ENCODE data around the gene TRIM73.
"Not testable (repeated sequence)": the region's sequence is repeated elsewhere in the genome, so short reads cannot be mapped to it uniquely, and the experiment has no call there.

TRIM73 gene

DNA sequence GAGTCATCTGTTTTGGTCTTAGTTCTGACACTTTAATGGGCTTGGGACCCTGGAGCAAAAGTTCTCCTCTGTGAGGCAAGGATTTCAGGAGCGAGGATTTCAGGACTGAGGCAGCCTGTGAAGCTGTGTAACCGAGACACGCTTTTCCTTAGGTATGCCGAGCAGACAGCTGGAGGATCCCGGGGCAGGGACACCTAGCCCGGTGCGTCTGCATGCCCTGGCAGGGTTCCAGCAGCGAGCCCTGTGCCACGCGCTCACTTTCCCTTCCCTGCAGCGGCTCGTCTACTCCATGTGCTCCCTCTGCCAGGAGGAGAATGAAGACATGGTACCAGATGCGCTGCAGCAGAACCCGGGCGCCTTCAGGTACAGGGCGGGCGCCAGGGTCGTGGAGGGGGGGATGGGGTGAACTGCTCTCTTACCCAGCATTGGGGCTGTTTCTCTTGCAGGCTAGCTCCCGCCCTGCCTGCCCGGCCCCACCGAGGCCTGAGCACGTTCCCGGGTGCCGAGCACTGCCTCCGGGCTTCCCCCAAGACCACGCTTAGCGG is 20.5 kb downstream of the TRIM73 start:
- DNase-seq (ENCODE audit: low read depth in 3 of 3) = not testable (repeated sequence)

DNA sequence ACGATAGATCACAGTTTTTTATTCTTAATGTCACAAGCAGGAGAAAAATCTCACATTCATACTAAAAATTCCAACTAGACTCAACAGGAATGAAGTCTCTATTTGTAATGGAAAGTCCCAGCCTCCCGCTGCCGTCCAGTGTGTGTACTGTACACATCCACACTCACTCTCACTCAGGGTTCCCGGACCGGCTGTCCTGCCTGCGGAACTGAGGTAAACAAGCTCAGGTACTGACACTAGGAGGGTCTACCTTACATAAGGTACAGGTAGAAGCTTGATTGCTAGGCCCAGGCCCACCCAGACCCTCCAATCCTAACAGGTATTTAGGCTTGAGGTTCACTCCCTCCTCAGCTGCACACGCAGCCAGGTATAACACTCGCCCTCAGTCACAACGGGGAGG is 21.4 kb downstream of the TRIM73 start:
- DNase-seq (ENCODE audit: low read depth in 3 of 3) = not testable (repeated sequence)

DNA sequence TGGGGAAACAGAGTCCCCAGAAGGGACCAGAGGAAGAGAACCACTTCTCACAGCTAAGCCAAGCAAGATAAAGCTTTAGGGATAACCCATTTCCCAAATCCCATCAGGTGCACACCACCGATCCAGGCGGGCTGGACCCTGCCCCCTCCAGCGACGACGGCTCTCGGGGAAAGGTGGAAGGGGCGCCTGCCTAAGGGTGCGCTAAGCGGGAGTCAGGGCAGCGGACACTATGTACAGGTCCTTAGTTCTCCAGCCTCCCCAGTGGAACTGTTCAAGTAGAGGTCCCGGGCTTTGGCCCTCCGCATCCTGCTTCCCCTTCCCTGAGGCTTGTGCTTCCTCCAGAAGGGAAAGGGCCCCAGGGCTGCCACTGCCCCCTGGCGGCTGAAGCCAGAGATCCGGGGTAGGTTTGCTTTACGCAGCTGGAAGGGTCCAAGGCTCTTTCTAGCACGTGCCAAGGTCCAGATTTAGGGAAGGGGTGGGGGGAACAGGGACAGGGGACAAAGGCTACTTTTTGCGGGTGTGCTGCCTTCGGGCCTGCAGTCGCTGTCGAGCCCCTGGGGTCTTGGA is 22.9 kb downstream of the TRIM73 start:
- not testable (repeated sequence) for DNase-seq (ENCODE audit: low read depth in 3 of 3)

DNA sequence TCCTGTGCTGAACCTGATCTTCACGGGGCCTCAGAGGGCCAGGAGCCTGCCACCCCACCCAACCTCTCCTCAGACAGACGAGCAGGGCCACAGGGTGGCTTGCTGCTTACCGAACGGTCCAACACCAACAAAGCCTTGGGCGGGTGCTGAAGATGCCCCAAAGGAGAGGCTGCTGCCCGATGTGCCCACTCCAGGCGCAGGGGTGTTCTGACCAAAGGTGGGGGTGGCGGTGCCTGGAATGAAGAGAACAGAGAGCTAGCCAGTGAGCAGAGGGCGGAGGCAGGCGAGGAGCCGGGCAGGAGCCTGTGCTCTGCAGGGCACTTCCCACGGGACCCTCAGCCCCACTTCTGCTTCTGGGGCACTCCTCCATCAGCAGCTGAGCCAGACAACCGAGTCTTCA is 23.8 kb downstream of the TRIM73 start:
- DNase-seq (ENCODE audit: low read depth in 3 of 3) = not testable (repeated sequence)

DNA sequence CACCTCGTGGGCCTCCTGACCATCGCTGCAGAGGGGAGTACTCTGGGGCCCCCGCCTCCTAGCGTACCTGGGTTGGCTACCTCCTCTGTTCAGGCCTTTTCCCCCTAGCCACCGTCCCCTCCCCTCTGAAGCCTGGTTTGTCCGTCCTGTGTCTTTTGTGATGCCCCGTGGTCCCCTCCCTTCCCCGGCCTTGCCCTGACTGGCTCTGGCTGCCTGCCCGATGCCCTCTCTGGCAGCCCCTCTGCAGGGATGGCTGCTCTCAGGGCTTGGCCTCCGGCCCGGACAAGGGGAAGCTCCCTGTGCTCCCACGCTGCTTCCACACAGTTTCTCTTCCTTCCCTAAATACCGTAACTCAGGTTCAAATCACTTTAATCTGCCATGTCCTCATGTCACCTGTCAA is 24.3 kb downstream of the TRIM73 start:
- not testable (repeated sequence) for DNase-seq (ENCODE audit: low read depth in 3 of 3)

DNA sequence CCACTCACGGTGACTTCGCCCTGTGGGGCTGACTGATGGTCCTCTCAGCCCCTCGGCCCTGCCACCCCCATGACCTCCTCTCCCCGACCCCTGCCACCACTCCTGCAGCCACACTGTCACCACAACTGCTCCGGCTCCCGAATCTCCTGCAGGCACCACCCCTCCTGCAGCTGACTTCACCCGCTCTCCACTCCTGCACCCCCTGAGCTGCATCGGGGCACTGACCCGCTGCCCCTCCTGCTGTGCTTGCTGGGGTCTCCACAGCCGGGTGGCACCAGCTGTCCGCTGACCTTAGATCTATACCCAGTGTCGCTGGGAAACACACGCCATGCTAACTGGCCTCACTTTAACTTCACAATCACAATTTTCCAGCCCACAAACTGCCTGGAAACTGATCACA is 24.7 kb downstream of the TRIM73 start:
- DNase-seq (ENCODE audit: low read depth in 3 of 3) = not testable (repeated sequence)

DNA sequence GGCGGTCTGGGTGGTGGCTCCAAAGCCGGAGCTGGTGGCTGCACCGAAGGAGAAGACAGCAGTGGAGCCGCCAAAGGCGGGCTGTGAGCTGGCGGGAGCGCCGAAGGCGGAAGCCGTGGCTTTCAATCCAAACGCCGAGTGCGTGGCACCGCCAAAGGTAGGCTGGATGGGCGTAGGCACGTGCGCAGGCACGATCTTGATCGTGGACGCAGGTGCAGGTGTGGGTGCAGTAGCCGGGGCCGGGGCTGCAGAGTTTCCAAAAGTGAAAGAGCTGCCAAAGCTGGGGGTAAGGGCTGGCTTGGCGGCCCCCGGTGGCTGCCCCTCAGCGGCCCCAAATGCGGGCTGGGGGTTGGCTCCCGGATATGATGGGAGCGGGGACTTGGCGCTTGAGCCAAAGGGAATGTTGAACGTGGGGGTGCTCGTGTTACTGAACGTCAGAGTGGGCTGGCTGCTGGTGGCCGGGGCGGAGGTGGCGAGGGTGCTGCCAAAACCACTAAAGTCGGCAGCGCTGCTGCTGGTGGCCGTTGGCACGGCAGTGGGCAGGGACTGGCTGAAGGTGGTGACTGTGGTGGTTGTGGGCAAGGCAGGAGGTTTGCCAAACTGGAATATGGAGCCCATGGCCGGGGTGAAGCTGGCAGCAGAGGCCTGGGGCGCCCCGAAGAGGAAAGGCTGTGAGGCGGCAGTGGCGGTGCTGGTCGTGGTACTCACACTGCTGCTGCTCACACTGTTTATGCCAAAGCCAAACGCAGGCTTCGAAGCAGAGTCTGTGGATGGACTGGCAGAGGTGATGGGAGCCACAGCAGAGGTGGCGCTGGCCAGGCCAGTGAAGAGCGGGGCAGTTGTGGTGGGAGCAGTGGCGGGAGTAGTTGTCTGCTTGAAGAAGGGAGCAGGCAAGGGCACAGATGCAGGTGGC is 26.6 kb downstream of the TRIM73 start:
- DNase-seq (ENCODE audit: low read depth in 3 of 3) = not testable (repeated sequence)

DNA sequence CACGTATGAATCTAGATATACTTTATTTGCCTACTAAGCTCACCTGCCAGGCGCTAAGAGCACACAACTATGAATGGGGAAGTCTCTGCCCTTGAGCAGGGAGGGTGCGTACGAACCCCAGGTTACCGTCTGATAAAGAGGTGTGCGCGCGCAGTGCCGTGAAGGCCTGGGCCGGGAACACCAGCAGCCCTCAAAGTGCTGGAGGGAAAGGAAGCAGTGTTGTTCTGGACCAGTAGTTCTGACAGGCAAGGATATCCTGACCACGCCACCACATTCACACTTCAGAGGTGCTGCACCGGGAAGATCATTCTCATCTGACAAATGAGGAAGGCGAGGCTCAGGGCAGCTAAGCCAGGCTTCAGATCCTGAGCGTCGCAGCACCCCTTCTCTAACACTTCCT is 28.1 kb downstream of the TRIM73 start:
- DNase-seq (ENCODE audit: low read depth in 3 of 3) = not testable (repeated sequence)

DNA sequence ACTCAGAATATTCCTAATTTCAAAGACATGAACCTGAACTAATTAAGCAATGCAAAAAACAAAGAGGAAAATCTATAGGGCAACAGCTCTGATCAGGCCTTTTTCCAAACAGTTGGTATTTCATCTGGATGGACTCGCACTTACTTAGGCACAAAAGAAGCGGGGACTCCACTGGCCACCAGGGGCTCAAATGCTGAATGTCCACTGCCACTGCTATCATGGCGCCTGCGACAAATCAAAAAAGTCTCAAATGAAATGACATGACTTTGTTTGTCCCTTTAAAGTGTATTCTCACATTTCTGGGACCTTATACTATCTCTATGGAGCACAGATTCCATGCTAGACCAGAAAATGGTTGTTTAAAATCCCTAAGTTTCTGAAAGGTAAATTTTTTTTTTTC is 43.6 kb downstream of the TRIM73 start:
- DNase-seq (ENCODE audit: low read depth in 3 of 3) = not testable (repeated sequence)

DNA sequence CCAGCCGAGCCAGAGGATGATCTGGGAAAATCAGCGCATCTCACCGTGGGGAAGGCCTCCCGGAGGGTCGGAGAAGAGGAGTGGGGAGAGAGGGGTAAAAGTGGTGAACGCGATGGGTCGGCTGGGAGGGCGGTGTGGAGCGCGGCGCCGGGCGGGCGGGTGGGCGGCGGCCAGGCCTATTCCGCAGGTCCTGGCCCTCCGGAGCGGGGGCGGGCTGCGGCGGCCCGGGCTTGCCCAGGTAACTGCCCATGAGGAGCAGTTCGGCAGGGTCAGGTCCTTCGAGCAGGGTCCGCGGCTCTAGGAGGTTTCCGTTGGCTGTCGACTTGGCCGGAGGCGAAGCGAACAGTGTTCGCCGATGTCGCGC is 46.7 kb downstream of the TRIM73 start:
- DNase-seq (ENCODE audit: low read depth in 3 of 3) = not testable (repeated sequence)

DNA sequence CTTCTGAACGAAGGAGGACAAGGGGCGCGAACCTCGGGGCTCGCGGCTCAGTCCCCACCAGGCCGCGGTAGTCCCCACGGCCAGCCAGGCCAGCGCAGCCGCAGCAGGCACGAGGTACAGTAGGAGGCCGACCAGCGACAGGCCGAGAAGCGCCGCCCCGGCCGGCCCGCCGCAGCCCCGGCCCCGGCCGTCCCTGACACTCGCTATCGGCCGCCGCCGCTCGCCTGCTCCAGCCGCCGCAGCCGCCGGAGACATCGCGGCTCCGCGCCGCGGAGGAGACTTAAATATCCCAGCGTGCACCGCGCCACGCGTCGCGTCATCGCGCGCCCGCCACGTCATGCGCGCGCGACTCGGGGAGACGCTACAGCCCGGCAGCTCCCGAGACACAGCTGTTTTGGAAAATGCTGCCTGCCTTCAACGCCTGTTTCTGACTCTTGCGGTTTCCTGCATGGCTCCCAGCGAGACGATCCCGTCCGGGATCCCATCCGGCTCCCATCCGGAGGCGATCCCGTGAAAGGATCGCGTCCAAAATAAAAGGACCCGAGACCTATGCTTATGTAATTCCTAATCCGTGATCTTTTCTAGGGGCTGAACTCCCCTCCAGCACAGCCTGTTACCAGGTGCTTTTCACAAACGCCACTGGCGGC is 47.2 kb downstream of the TRIM73 start:
- not testable (repeated sequence) for DNase-seq (ENCODE audit: low read depth in 3 of 3)

DNA sequence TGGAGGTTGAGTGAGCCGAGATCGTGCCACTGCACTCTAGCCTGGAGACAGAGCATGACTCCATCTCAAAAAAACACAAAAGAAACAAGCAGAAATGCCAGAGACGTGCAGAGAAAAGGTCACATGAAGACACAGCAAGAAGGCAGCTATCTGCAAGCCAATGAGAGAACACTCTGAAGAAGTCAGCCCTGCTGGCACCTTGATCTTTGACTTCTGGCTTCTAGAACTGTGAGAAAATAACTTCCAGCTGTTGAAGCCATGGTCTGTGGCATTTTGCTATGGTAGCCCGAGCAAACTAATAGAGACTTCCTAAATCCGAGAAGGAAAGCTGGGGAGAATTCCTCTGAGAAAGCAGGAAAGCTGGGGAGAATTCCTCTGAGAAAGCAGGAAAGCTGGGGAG is 54.5 kb downstream of the TRIM73 start:
- not testable (repeated sequence) for DNase-seq (ENCODE audit: low read depth in 3 of 3)

DNA sequence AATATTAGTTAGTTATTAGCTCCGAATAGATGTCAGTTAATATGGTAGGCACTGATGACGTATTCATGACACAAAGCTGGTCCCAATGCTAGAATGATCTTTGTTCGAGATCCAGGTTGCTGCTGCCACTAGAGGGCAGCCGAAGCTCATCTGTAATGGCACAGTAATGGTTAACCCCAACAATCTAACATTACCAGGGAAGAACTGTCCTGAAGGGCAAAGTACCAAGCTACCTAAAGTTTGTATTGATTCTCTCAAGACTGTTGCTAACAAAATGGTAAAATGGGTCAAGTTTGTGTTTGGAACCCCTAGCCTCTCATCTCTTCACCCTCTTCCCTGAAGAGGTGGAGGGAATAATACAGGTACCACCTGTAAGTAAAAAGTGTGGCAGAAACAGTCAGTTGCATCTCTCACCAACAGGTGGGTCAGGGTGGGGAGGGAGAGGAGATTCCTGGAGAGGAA is 57.1 kb downstream of the TRIM73 start:
- not testable (repeated sequence) for DNase-seq (ENCODE audit: low read depth in 3 of 3)

Data from stimulated activated CD4-positive, alpha-beta T cell treated with anti-CD3 and anti-CD28 coated beads, TNF-alpha, amount 100 ng/mL, for 48 hours (primary cell).